ENCODE measurements around the gene GABRP.
"Not testable (repeated sequence)": the region's sequence is repeated elsewhere in the genome, so short reads cannot be mapped to it uniquely, and the experiment has no call there.

The GABRP gene

DNA sequence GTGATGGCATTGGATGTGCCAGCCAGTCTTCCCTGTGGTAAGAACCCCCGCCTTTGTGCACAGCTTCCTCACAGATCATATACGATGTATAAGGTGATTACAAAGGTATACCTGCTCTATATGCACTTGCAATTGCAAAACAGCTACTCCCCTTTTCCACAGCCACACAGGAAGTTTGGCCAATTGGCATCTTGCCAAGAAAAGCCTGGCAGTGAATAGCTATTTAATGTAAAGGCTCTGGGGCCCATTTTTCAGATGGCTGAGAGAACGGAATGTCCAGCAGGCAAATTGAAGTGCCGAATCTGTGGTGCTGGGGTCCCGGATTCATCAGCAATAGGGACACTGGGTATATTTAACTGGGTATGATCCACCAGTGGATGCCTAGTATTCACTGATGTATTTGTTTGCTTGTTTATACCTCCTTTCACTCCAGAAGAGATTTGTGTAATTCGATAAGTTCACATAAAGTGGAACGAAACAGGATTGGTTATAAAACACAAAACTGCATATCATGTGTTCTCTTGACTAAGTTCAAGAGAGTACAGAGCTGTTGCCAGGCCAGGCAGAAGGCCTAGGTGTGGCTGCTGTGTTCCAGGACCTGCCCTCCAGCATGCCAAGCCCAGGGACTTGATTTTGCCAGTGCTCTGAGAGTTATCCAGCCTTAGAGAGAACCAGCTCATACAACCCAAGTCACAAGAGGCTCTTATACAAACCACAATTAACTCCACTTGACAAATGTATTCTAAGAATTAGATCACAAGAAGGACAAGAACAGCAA, 27.7 kb upstream of the GABRP start:
- no peak for DNase-seq

DNA sequence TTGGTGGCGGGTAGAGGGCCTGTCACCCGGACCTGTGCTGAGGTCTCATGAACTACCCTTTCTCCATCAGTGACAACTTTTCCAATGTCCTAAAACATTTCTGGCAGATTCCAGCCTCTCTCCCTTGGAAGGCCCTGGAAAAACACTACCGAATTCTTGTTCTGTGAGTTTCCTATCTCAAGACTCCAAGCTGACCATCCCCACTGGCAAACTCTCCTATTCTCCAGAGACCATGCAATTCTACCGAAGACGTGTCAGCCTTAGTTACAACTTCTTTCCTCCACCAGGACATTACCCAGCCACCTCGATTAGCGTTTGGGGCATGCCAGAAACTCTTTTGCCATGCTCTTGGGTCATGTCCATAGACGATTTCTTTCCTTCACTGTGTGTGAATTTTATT, 26.8 kb upstream of the GABRP start:
- DNase-seq = no peak

DNA sequence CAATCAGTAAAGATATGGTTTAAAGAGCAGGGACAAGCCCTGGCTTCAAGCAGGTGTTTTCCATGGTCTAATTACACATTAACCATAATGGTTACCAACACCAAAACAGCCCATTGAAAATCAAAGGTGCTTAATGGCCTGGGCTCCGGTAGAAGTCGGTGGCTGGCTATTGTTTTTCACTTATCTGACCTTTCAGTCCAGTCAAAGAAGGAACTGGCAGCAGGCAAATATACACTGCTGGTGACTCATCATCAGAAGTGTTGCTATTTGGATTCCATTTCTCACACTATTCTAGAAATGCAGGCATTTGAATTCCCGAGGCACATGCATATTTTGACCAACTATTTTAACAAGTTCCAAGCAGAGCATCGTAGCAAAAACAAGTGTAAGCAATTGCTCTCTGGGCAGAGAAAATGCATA, 26.3 kb upstream of the GABRP start:
- DNase-seq = no peak

DNA sequence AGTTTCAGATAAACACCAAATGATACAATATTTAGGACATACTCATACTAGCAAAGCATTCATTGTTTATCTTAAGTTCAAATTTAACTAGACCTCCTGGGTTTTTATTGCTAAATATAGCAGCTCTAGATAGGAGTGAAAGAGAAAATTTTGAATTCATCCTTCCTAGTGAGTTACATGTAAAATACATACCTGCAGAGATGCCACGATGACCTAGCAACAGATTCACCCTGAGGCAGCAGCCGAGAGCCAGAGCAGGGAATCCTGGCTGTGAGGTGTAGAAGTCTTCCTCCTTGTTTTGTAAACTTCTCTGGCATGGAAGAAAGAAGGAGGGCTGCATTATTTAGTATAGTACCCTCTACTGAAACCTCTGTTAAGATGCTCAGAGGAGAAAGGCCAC, 25.9 kb upstream of the GABRP start:
- DNase-seq = no peak

DNA sequence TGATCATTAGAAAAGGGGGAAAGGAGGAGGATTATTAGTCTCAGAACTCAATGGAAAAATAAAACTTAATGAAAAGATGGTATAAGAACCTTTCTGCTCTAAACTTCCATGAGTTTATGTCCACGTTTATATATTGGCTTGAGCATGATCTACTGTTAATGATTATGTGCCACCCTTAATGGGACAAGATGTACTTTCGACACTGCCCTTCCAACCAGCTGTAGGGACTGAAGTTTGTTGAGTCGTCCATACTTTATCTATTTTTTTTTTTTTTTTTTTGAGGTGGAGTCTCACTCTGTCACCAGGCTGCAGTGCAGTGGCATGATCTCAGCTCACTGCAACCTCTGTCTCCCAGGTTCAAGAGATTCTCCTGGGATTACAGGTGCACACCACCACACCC, 25.0 kb upstream of the GABRP start:
- no peak for DNase-seq

DNA sequence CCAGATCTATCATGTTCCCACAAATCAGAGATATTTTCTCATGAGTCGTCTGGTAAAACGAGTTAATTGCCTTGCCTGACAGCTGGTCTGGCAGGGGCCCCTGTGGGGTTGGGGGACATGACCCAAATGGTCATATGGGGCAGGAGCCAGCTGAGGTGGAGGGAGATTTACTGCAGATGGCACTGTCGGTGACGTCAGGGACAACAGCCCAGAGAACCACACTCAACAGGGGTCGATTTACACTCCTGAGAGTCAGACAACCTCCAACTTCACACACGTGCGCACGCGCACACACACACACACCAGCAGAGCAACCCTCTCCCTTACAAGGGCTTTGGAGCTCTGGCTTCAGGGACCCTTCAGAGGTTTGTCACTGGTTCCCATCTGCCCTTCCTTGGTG, 23.4 kb upstream of the GABRP start:
- DNase-seq = no peak

DNA sequence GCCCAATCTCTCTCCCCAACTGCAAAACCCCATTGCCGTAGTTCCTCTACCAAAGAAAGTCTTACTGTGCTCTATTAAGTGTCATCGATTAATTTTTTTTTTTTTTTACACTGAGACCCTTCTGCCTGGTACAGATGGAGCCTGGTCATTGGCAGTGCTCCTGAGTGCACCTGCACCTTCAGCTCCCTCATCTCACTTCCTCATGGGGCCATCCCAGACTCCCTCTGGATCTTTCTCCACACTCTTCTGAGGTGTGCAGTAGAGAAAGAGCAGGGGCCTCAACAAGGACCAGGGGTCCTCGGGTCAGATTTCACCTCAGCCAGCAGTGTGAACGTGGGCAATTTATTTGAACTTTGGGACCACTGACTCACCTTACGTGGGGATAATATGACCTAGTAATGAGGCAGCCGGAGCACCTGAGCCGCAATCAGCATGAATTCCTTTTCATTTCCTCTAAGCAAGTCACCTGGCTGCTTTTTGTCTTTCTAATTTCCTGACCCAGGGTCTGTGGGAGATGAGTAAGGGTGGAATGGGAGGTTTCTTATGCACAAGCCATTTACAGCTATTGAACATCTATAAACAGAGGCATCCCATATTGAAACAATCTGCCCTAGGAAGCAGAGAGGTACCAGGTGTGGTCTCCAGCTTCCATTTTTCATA, 22.3 kb upstream of the GABRP start:
- DNase-seq = no peak

DNA sequence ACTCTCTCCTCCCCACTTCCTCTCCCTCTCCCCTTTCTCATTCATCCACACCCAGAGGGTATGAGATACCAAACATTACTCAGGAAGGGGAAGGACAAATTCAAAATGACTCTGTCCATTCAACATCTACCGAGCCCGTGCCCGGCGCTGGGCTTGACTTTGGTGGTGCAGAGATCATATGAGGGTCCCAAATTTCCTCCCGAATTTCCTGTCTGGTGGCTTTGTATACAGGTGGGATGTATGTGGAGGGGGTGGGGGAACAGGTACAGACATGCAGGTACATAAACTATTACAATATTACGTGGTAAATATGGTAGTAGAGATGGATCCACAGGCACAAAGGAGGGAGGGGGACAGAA, 21.8 kb upstream of the GABRP start:
- DNase-seq = no peak

DNA sequence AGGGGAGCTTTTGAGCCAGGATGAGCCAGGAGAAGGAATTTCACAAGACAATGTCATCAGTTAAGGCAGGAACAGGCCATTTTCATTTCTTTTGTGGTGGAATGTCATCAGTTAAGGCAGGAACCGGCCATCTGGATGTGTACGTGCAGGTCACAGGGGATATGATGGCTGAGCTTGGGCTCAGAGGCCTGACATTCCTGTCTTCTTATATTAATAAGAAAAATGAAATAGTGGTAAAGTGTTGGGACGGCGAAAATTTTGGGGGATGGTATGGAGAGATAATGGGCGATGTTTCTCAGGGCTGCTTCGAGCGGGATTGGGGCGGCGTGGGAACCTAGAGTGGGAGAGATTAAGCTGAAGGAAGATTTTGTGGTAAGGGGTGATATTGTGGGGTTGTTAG, 21.2 kb upstream of the GABRP start:
- not testable (repeated sequence) for DNase-seq

DNA sequence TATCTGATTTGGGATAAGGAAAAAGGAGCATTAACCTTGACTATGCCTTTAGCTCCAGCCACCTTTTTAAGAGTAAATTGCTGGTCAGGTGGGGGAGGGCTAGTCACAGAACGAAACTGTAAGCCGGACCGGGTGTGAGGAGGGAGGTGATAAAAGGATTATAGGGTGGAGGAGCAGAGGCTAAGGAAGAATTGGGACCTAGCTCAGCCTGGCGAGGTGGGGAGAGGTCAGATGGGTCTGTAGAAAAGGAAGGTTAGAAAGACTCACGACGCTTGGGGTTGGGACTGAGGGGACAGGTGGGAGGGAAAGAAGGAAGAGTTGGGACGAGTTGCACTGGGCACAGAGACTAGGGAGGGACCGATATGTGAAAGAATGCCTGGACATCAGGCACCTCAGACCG, 17.7 kb upstream of the GABRP start:
- not testable (repeated sequence) for DNase-seq

DNA sequence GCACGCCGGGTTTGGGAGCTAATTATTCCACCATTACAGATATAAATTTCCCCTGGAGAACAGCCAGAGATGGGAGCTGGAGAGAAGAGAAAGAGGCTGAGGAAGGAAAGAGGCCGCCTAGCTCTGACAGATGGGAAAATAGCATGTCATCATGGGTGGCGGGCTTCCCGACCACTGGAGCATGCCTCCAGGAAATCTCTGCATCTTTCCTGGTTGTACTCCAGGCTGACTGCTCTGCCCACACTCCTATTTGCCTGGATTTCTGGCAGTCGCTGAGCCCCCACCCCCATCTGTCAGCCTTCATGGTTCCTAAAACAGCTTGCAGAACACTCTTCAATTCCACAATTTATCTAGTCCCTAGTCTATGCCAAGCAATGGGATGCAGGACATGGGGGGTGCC, 14.3 kb upstream of the GABRP start:
- no peak for DNase-seq

DNA sequence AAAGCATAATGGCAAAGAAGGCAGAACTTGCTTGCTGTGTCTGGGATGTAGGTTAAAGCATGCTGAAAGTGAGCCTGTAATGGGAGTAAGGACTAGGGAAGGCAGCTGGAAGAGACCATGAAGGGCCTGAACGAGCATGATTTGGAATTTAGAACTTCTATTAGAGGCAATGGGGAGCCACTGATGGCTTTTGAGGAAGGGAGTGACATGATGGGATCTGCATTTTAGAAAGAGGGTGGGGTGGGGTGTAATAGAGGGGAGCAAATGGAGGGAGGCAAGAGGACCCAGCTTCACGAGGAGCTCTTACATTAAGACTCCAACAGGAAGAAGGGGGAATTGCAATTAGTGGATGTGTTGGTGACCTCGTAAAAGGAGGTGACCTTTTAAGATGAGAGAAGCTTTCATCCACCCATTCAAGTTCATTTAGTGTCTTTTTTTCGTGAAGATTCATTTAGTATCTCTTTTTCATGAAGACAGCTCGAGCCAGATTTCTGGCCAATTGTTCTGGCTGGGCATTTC, 13.6 kb upstream of the GABRP start:
- no peak for DNase-seq

DNA sequence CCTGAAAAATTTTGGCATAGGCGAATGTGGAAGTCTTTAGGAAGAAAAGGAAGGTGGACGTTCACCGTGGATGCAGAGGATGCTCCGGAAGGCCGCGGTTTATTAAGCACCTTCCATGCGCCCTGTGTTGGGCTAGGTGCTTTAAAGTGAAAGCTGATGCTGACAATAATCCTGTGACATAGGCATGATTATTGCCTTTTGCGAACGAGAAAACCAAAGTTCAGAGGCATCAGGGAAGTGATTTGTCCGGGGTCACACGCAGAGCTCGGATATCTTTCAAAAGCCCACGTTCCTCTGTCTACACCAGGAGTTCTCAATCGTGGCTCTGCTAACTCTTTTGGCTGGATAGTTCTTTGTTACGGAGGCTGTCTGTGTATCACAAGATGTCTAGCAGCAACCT, 12.0 kb upstream of the GABRP start:
- no peak for DNase-seq

DNA sequence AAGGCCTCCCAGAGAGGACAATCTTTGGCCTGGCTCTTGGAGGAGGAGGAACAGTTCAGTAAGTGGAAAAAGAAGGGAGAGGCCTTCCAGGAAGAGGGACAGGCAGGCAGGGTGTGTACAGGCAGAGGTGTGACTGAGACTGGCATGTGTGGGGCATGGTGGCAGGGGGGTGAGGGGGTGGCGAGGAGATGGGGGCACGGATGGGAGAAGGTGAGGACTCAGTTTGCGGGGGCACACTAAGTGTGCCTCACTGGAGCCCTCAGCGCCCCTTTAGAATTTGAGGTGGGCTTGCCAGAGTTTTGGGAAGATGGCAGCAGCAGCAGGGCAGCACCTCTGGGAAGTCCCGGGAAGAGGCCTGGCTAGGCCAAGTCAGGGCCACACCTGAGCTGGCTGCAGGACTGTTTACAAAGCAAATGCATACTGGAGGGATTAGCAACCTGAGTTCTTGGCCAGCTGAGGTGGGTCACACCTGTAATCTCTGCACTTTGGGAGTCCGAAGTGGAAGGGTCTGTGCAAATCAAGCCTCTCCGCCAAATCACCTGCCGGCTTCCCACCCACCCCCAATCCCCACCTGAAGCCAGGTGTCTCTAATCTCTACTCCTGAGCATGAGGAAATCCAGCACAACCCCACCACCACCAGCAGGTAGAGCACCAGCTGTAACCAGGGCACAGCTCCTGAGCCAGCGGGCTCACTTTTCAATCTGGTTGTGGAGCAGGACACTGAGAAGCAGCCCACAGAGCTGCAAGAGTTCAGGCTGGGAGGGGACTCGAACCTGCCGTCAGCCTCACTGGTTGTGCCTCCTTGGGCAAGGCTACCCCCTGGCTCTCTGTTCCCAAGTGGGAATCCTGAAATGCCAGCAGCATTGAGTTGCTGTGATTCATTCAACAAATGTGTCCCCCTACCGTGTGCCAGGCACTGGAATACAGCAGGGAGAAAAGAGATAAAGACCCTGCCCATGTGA, 10.2 kb upstream of the GABRP start:
- DNase-seq = no peak

DNA sequence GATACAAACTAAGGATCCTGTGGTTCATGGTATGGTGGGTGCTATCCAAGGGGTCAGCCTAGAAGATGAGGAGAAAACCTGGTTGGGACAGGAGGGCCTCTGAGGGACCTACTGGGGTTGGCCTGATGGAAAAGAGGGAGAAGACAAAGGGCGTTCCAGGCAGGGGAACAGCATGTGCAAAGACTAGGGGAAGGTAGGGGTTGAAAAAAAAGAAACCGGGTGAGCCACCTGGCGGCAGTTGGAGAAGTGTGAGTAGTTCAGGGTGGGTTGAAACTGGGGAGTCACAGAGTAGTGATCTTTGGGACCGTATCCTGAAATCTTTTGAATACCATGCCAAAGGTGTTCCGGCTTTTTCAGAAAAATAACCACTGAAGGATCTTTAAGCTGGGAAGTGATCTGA, 8.7 kb upstream of the GABRP start:
- DNase-seq = no peak

DNA sequence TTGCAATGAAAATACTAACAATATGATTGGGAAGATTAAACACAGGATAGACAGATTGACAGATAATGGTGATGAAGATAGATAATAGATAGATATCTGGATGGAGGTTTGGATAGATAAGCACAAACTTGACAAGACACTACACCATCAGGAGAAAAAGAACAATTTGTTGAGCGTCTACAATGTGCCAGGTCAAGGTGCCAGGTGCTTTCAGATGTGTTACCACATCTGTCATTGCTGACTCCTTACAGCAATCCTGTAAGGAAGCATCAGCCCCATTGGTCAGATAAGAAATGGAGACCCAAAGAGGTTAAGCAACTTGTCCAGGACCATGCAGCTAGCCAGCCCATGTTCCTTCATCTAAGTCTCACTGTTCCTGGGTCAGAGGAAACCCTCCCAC, 1.6 kb upstream of the GABRP start:
- no peak for DNase-seq

DNA sequence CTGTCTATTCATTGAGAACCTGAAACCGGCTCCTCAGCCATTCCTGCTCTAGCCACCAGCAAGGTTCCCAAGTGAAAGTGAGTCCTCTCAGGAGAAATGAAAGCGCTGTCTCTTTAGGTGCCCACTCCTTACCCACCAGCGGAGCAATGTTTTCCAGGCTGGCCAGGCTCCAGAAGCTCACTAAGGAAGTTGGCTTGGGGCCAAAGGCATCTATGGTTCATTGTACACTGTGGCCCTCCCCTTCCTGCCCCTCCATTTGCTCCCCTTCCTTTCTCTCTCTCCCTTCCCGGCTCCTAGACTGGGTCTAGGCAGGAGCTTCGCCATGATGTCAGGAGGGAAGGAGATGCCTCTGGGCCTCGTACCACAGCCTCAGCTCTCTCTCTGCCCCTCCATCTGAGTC, 1.1 kb upstream of the GABRP start:
- DNase-seq = no peak

DNA sequence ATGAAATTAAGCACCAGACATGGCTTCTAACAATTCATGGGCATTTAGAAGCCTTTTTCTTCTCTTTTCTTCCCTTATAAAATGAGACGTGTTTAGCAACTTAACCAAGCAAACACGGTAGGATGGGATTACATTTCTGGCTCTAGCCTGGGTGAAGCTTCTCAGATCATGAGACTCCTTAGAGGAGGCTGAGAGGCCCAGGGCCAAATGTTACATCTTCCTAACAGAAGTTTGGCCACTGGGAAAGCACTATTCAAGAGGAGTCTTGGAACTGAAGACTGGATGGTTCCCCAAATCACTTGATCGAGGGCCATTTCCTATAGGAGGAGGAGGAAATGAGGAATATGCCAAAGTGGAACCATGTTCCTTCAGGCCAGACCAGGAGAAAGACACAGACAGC, 1.9 kb downstream of the GABRP start:
- no peak for DNase-seq

DNA sequence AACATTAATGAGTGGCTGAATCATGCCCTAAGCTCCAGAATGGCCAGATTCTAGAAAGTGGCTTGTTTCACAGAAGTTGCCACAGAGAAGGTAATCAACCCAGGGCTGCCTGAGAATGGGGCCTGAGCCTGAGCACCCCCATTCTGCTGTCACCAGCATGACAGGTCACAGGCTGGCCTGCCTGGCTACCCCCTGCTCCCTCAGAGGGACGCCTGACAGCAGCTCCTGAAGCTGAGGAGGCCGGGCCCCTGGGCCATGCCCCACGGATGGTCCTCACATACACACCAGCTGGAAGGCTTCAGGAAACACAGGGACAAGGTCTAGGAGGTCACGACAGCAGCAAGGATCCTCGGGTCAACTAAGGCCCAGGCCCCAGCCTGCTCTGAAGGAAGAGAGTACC, 3.7 kb downstream of the GABRP start:
- no peak for DNase-seq

DNA sequence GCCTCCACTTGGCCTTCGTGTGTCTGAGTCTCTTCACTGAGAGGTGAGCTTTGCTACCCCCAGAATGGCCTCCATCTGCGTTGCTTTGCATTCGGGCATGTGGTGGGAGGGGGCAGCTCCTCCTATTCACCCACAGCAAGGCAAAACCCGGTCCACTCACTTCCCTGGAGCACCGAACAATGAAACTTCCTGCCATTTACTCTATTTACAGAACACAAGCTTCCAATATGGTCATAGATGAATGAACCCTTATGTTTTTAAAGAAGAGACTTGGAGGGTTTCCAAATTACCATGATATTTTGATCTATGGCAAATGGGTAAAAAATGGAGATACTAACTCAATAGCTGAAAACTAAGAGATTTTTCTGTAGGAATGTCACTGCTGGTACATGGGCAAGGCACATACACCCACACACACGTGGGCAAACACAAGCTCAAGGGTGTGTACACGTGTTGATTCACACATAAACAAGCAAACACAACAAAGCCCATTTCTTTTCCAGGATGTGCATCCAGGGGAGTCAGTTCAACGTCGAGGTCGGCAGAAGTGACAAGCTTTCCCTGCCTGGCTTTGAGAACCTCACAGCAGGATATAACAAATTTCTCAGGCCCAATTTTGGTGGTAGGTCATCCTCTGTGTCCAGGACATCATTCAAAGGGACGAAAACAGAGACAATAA, 5.2 kb downstream of the GABRP start:
- DNase-seq = no peak

DNA sequence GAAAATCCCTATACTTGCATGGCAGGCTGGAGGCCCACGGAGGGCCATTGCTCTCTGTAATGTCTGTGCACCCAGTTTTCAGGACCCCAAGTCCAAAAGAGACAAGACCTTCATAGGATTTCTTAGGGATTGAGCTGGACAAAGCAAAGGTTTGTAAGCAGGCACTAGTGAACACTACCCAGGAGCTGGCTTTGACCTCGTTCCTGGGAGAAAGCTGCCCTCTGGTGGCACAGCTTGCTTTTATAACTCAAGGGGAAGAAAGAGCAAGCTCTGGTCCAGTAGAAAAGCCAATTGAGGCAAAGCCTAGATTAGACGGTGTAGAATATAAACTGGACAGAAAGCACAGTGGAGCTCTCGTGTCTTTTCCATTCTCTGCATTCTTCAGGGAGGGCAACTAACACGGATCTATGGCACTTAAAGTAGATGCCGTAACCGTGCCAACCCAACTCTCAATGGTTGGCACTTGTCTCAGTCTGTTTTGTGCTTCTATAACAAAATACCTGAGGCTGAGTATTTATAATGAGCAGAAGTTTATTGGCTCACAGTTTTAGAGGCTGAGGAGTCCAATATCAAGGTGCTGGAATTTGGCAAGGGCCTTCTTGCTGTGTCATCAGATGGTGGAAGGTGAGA, 7.9 kb downstream of the GABRP start:
- DNase-seq = no peak

DNA sequence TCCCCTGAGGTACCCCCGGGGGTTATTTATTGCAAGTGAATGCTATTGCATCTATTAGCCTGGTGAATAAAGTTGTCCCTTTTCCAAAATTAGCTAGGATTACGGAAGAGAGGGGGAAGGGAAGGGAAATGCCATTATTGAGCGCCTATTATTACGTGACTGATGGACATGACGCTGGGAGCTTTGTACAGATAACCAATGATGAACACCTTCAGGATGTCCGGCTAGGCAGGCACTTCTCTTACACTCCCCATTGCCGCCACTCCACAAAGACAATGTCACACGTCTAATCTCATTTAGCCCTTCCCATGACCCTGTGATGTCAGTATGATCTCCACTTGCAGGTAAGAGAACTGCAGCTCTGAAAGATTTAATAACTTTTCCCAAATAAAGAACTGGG, 9.4 kb downstream of the GABRP start:
- DNase-seq = no peak

DNA sequence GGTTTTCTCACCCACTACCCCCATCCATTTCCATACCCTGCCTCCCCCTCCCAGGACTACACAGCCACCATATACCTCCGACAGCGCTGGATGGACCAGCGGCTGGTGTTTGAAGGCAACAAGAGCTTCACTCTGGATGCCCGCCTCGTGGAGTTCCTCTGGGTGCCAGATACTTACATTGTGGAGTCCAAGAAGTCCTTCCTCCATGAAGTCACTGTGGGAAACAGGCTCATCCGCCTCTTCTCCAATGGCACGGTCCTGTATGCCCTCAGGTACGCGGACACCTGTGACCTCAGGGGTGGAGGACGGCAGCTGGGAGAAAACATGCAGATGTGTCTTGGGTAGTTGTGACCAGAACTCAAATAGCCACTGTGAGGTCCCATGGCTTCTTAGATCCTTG, 11.6 kb downstream of the GABRP start:
- no peak for DNase-seq
